Large intestine (tissue), 3 donors: ENCODE measurements around the gene KCTD17. TPM values are rescaled to one million over a fixed set of nuclear protein-coding genes. Genes with fewer than 3 reads are reported as not detected.

Experiments used
- DNase-seq, 2 donors: peaks; one replicate each; pipeline versions ENCODE4 v3.0.0 to v3.0.0-alpha.2; 2013
- H3K27ac ChIP-seq: one replicate; pipeline ENCODE4 v1.5.1; 2013; ENCODE audit warnings: low read length
- H3K27me3 ChIP-seq: 2 replicates; pipeline ENCODE4 v1.6.1; 2013; ENCODE audit warnings: low read length; ENCODE audit not compliant: control insufficient read depth, insufficient read depth
- H3K36me3 ChIP-seq: 2 replicates; pipeline ENCODE4 v1.6.1; 2013; ENCODE audit warnings: low read length; ENCODE audit not compliant: control insufficient read depth, insufficient read depth
- H3K4me1 ChIP-seq: one replicate; pipeline ENCODE4 v1.6.1; 2013; ENCODE audit warnings: low read length; ENCODE audit not compliant: control insufficient read depth, insufficient read depth
- H3K4me3 ChIP-seq: one replicate; pipeline ENCODE4 v1.5.1; 2013; ENCODE audit warnings: low read length
- H3K9me3 ChIP-seq: one replicate; pipeline ENCODE4 v1.6.1; 2013; ENCODE audit warnings: mild to moderate bottlenecking, low read depth, low read length, moderate library complexity; ENCODE audit not compliant: control insufficient read depth
- WGBS: methylation state at CpG from one replicate; pipeline ENCODE4 v1.1.5; 2013; ENCODE audit warnings: low lambda C conversion rate; ENCODE audit not compliant: insufficient coverage; 5-methylcytosine and 5-hydroxymethylcytosine counted together
- polyA plus RNA-seq: library from polyadenylated mRNA; unstranded; fragments of 120-200 nt; gene quantifications from one replicate; pipeline ENCODE4 v1.2.1, GENCODE V29; 2013

Gene KCTD17
- polyA plus RNA-seq, 1 donor = 14.1 TPM

DNA sequence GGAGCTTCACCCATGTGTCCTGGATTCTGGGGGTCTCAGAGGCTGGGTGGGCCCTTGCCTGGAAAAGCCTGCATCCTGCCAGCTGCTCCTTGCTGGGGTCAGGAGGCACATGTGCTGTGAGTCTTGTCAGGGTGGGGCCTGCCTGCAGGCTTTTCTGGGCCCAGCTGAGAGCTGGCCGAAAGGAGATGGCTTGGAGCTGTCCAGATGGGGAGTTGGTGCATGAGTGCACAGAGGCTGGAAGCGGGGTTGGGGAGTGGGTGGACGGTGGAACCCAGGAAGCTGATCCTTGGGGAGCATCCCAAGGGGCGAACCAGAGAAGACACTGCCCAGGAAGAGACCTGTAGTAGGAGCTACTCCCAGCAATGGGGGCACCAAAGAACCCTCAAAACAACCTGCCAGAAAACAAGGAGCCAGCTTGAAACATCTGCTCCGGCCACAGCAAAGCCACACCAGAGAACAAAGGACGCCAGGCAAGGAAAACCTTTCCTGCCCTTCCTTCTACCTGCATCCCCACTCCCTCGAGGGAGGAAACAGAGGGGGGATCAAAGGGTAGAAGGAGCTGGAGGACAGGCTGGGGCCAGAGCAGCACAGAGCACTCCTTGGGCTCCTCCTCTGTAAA, 8.2 kb upstream of the KCTD17 start:
- Histone ChIP-seq H3K27me3 (no peaks in the 10 kb centered on the region), H3K4me3 (peak overlapping the region; percentile 0), H3K9me3 (no peaks in the 10 kb centered on the region), H3K36me3 (no peaks in the 10 kb centered on the region), H3K4me1 (peaks cover 45% of the 10 kb centered on the region), H3K27ac (peak overlapping the region; percentile 97)
- no peak for DNase-seq
- 100% methylated on average over 1 of the region's 7 CpGs for WGBS

- Histone ChIP-seq H3K4me1 (peaks cover 45% of the 10 kb centered on the region), H3K27me3 (no peaks in the 10 kb centered on the region), H3K36me3 (no peaks in the 10 kb centered on the region), H3K9me3 (no peaks in the 10 kb centered on the region), H3K27ac (peak overlapping the region; percentile 97), H3K4me3 (peak overlapping the region; percentile 0)
- WGBS = no CpG with 5 or more reads among the region's 17 CpGs
- peak; percentile 92 to 98 for DNase-seq
Observed at GRCh38 chr22:37043828-37044538, 7.6 kb upstream of the KCTD17 start.

DNA sequence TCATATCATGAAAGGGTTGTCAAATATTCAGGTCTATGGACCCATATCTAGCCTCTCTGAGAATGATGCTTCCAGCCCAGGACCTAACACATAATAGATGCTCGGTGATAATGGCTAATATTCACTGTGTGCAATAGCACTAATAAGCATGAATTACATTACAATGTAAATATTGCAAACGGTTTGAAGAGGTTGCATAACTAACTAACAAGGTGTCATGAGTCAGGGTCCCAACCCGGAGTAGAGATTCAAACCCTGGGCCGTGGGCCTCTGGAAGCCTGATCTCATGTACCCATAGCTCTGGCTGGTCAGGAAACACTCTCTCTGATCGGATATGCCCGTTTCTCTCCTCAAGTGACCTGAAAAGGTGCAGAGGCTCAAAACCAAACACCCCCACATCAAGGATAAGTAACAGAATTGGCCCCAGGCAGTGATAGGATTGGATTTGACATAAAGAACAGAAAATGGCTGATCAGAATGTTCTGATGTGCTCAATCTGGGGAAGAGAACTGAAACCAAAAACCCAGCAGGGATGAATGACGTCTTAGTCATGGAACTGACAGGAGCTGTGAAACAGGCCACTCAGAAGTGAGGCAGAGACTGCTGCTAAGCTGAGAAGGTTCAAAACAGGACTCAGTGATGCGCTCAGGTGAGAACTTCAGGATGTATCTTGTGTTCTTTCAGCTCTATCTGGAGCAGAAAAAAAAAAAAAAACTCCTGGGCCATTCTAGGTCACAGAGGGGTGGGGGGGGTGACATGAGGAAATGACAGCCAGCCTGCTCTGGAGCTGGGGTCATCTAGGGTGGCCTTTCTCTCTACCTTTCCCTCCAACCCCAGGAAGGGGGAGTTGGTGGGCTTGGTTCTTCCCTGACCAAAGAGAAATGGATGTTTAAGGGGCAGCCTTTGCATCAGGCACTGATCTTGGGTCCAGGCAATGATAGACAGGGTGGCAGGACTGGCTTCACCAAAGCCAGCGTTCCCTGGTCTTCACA, 6.6 kb upstream of the KCTD17 start:
- no peaks in the 10 kb centered on the region for H3K27me3 ChIP-seq
- peak in 1 of 2 donors; percentile 63 for DNase-seq
- no peak overlapping the region for H3K4me3 ChIP-seq
- peaks cover 45% of the 10 kb centered on the region for H3K4me1 ChIP-seq
- no CpG with 5 or more reads among the region's 9 CpGs for WGBS
- H3K27ac ChIP-seq = peak overlapping the region; percentile 97
- no peaks in the 10 kb centered on the region for H3K9me3 ChIP-seq
- H3K36me3 ChIP-seq = no peaks in the 10 kb centered on the region

DNA sequence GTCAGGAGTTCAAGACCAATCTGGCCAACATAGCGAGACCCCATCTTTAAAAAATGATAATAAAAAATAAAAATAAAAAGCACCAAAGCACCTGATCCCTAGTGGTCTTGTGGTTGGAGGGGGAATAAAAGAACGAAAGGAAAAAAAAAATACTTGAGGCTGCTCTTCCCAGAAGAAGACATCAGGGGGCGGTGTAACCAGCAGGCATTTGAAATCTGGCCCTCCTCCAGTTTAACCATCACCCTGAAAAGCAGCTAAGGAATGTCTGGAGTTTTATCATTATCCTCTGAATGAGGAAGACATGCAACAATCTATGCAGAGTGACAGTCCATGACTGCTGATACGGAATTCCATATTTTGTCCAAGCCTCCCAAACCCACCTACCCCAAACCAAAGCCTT, 5.6 kb upstream of the KCTD17 start:
- no peaks in the 10 kb centered on the region for H3K27me3 ChIP-seq
- no peak overlapping the region for H3K4me3 ChIP-seq
- H3K4me1 ChIP-seq = peaks cover 38% of the 10 kb centered on the region
- WGBS = 78% methylated on average over 1 of the region's 4 CpGs
- no peaks in the 10 kb centered on the region for H3K9me3 ChIP-seq
- no peaks in the 10 kb centered on the region for H3K36me3 ChIP-seq
- H3K27ac ChIP-seq = no peak overlapping the region
- no peak for DNase-seq

DNA sequence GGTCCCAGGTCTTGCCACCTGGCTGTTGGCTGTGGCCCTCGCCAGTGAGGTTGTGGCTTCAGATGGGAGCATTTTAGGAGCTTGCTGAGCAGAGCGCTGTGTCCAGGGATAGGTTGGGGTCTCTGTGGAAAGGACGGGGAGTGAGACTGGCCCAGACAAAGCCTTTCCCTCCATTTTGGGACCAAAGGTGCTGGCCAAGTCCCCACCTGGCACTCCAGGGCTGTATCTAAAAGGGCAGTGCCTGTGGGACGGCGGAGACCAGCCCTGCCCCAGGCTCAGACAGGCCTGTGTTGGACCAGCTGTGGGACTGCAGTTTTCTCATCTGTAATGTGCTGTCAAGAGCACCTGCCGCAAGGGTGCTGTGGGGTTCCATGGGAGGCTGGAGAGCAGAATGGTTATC, 5.0 kb upstream of the KCTD17 start:
- Histone ChIP-seq H3K36me3 (no peaks in the 10 kb centered on the region), H3K9me3 (no peaks in the 10 kb centered on the region), H3K4me3 (no peak overlapping the region), H3K4me1 (peaks cover 34% of the 10 kb centered on the region), H3K27ac (no peak overlapping the region), H3K27me3 (no peaks in the 10 kb centered on the region)
- DNase-seq = no peak
- no CpG with 5 or more reads among the region's 6 CpGs for WGBS

- Histone ChIP-seq H3K4me3 (no peak overlapping the region), H3K27ac (no peak overlapping the region), H3K9me3 (no peaks in the 10 kb centered on the region), H3K36me3 (no peaks in the 10 kb centered on the region), H3K27me3 (no peaks in the 10 kb centered on the region), H3K4me1 (peaks cover 34% of the 10 kb centered on the region)
- no peak for DNase-seq
- no CpG with 5 or more reads among the region's 7 CpGs for WGBS
Observed at GRCh38 chr22:37047006-37047405, 4.5 kb upstream of the KCTD17 start.

DNA sequence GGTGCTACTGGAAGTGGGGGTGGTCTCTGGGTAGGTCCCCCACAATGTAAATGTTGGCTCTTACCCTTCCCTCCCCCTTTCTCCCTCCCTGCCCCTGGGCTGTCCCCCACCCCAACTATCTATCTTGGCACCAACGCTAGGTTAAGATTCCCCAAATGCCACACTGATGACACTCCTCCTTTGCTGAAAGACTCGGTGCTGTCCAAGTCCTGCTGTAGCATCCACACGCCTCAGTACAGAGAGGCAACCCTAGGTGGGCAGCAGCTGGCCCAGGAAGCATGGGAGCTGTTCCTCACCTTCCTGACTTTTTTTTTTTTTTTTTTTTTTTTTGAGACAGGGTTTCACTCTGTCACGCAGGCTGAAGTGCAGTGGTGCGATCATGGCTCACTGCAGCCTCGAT, 3.4 kb upstream of the KCTD17 start:
- DNase-seq = no peak
- H3K36me3 ChIP-seq = no peaks in the 10 kb centered on the region
- WGBS = no CpG with 5 or more reads among the region's 6 CpGs
- no peaks in the 10 kb centered on the region for H3K27me3 ChIP-seq
- no peak overlapping the region for H3K4me3 ChIP-seq
- H3K9me3 ChIP-seq = no peaks in the 10 kb centered on the region
- no peak overlapping the region for H3K27ac ChIP-seq
- peaks cover 30% of the 10 kb centered on the region for H3K4me1 ChIP-seq

- WGBS = no CpG with 5 or more reads among the region's 2 CpGs
- Histone ChIP-seq H3K27me3 (no peaks in the 10 kb centered on the region), H3K4me1 (peaks cover 29% of the 10 kb centered on the region), H3K27ac (no peak overlapping the region), H3K4me3 (no peak overlapping the region), H3K36me3 (no peaks in the 10 kb centered on the region), H3K9me3 (no peaks in the 10 kb centered on the region)
- no peak for DNase-seq
Observed at GRCh38 chr22:37049224-37049623, 2.3 kb upstream of the KCTD17 start.

- no peaks in the 10 kb centered on the region for H3K27me3 ChIP-seq
- H3K27ac ChIP-seq = no peak overlapping the region
- no peak for DNase-seq
- no peaks in the 10 kb centered on the region for H3K9me3 ChIP-seq
- peaks cover 21% of the 10 kb centered on the region for H3K4me1 ChIP-seq
- no CpG with 5 or more reads among the region's 6 CpGs for WGBS
- H3K36me3 ChIP-seq = peaks cover 5% of the 10 kb centered on the region
- no peak overlapping the region for H3K4me3 ChIP-seq
Observed at GRCh38 chr22:37050913-37051312, 629 bp upstream of the KCTD17 start.
